ENCODE results near the gene KRT82.

KRT82 gene

DNA sequence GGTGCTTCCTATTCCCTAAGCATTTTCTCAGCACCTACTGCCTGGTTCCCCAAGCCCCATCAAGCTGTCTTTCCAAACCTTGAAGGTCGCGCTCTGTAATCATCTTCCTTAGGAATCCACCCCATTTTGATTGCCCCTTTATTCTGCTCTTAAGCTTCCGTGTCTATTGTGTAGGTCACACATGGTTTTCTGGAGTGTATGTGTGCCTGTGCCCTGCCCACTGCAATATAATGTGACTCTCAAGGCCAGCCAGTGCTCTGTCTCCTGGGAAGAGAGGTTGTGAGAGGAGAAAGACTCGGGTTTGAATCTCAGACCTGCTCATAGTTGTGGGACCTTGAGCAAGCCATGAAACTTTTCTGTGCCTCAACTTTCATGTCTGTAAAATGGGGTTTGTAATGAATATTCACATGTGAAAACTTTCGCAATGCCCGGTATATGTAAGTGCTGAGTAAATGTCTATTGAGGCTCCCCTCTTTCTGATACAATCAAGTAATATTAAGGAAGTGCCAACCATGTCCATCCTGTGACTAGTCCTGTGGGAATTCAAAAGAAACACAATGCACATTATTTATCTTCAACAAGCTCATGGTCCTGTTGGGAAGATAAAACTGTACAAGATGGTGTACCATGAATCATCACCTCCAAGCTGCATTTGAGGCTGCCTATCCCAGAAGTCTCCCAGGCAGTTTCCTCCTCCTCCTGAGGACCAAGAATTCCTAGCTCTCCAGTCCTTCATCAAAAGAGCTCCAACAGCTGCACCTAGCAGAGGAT, 28.8 kb upstream of the KRT82 start:
- no peak overlapping the region for H3K9ac ChIP-seq (ENCODE audit: low read length)
- H3K27me3 ChIP-seq (replicated peaks; ENCODE audit: control insufficient read depth, insufficient read depth, low read length): peaks cover 35% of the 10 kb centered on the region
- DNase-seq (ENCODE audit: low read depth): no peak
- no peaks in the 10 kb centered on the region for H3K4me1 ChIP-seq (ENCODE audit: control insufficient read depth, insufficient read depth, low read length)
- H3K9me3 ChIP-seq (ENCODE audit: control insufficient read depth, low read length): no peaks in the 10 kb centered on the region
- no peak overlapping the region for H3K4me3 ChIP-seq (ENCODE audit: low read length)
- no peaks in the 10 kb centered on the region for H3K36me3 ChIP-seq (ENCODE audit: control insufficient read depth, insufficient read depth, low read length, severe bottlenecking)

DNA sequence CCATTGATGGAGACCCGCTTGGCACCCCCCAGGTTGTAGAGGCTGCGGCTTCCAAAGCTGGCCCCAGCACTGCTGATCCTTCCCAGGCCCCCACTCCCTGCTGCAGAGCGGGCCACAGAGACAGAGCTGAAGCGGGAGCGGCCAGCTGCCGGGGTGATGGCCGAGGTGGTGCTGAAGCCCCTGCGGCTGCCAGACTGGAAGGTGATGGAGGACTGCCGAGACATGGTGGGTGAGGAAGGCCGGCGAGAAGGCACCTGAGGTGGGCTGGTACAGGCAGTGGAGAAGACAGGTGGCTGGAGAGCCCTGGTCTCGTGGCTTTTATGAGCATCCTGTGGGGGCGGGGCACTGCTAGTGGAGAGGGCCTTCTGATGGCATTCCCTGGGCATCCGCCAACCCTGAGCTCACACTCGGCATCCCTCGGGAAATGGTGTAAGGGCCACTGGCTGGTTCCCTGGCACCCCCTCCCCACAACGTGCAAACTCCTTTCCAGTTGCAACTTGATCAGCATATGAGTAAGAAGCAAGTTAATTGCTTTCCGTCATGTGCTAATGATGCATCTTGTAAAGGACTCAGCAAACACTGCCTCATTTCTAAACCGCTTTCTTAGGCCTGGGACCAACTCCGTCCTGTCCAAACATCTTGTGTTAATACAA, 28.1 kb upstream of the KRT82 start, which contains the start of gene KRT75:
TSS of gene KRT75 (minus strand) at position 291 of the 653 bp plus-strand sequence. CDS start at position 224, 67 bp downstream.
- Histone ChIP-seq H3K36me3 (ENCODE audit: control insufficient read depth, insufficient read depth, low read length, severe bottlenecking) (no peaks in the 10 kb centered on the region), H3K9ac (ENCODE audit: low read length) (no peak within 1 kb of the TSS), H3K4me1 (ENCODE audit: control insufficient read depth, insufficient read depth, low read length) (no peaks in the 10 kb centered on the region), H3K27me3 (replicated peaks; ENCODE audit: control insufficient read depth, insufficient read depth, low read length) (peaks cover 42% of the 10 kb centered on the region), H3K9me3 (ENCODE audit: control insufficient read depth, low read length) (no peaks in the 10 kb centered on the region), H3K4me3 (ENCODE audit: low read length) (no peak within 1 kb of the TSS)
- DNase-seq (ENCODE audit: low read depth): no peak

DNA sequence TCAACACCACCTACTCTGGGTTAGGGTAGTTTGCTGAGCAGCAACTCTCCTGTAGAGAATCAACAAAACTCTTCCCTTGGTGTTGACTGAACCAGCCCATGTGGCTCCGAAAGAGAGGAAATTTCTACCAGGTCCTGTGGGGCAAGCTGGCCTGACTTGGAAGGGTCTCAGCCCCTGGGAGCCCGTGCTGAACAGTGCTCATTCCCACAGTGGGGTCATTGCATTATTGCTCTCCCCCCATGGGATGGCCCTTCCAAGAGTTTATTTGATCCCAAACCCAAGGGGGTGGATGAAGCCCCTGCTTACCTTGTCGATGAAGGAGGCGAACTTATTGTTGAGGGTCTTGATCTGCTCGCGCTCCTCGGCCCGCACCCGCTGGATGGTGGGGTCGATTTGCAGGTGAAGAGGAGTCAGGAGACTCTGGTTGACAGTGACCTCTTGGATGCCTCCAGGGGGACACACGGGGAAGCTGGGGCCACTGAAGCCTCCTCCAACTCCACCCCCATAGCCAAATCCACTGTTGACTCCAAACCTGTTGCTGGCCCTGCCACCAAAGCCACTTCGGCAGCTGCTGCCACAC, 27.5 kb upstream of the KRT82 start:
- Histone ChIP-seq H3K9ac (ENCODE audit: low read length) (no peak overlapping the region), H3K9me3 (ENCODE audit: control insufficient read depth, low read length) (no peaks in the 10 kb centered on the region), H3K4me3 (ENCODE audit: low read length) (no peak overlapping the region), H3K27me3 (replicated peaks; ENCODE audit: control insufficient read depth, insufficient read depth, low read length) (peaks cover 46% of the 10 kb centered on the region), H3K36me3 (ENCODE audit: control insufficient read depth, insufficient read depth, low read length, severe bottlenecking) (no peaks in the 10 kb centered on the region), H3K4me1 (ENCODE audit: control insufficient read depth, insufficient read depth, low read length) (no peaks in the 10 kb centered on the region)
- DNase-seq (ENCODE audit: low read depth): no peak

DNA sequence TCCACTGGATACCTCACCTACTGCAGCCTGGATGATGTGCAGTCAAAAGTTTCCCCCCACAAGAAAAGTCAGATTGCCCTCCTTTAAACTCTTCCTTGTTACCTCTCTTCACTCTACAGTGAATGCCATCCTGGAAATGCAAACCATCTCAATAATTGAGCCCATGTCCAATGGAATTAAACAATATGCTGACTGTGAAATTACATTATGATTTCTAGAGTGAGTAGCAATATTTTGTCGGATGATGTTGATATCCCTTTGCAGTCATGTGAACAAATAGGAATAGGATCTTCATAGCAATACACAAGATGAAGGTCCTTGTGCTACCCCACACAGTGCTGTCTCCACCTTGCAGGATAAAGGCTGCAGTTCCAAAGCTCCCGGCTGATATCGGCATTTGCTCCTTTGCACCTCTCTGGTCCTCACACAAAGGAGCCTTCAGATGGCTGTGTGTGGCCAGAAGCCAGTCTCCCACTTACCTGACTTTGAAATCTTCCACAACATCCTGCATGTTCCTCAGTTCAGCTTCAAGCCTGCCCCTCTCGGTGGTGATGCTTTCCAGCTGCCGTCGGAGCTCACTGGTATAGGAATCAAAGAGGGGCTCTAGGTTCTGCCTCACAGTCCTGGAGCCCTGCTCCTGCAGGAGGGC, 26.5 kb upstream of the KRT82 start:
- no peak for DNase-seq (ENCODE audit: low read depth)
- no peak overlapping the region for H3K4me3 ChIP-seq (ENCODE audit: low read length)
- H3K9me3 ChIP-seq (ENCODE audit: control insufficient read depth, low read length): no peaks in the 10 kb centered on the region
- H3K27me3 ChIP-seq (replicated peaks; ENCODE audit: control insufficient read depth, insufficient read depth, low read length): peaks cover 51% of the 10 kb centered on the region
- no peaks in the 10 kb centered on the region for H3K4me1 ChIP-seq (ENCODE audit: control insufficient read depth, insufficient read depth, low read length)
- H3K36me3 ChIP-seq (ENCODE audit: control insufficient read depth, insufficient read depth, low read length, severe bottlenecking): no peaks in the 10 kb centered on the region
- H3K9ac ChIP-seq (ENCODE audit: low read length): no peak overlapping the region

DNA sequence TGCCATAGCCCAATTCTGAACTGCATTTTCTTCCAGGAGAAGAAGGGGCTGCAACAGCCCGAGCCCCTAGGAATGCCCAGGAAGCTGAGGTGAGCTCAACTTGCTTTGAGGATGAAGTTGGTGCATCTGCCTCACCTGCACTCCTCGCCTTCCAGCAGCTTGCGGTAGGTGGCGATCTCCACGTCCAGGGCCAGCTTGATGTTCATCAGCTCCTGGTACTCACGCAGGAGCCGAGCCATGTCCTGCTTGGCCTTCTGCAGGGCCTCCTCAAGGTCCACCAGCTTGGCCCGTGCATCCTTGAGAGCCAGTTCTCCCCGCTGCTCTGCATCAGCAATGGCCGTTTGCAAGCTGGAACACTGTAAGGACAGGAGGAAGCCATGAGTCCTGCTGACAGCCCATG, 22.0 kb upstream of the KRT82 start:
- H3K9me3 ChIP-seq (ENCODE audit: control insufficient read depth, low read length): no peaks in the 10 kb centered on the region
- H3K36me3 ChIP-seq (ENCODE audit: control insufficient read depth, insufficient read depth, low read length, severe bottlenecking): no peaks in the 10 kb centered on the region
- H3K27me3 ChIP-seq (replicated peaks; ENCODE audit: control insufficient read depth, insufficient read depth, low read length): peaks cover 55% of the 10 kb centered on the region
- H3K4me3 ChIP-seq (ENCODE audit: low read length): no peak overlapping the region
- no peak for DNase-seq (ENCODE audit: low read depth)
- no peak overlapping the region for H3K9ac ChIP-seq (ENCODE audit: low read length)
- H3K4me1 ChIP-seq (ENCODE audit: control insufficient read depth, insufficient read depth, low read length): peaks cover 6% of the 10 kb centered on the region

DNA sequence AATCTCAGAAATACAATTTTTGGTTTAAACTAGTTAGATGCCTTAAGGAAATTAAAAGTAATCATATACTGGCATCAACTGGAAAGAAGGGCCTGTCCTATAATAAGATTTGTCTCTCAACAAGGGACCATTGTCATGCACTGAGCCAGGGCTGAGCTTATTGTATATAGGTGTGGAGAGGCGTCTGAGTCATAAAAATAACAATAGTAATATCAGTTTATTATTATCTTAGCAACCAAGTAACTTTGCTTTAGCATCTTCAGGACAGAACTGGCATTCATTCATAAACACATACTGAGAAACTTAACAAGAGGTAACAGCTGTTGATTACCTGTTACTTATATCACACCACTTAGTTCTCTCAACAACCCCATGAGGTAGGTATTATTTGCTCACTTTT, 20.9 kb upstream of the KRT82 start:
- H3K36me3 ChIP-seq (ENCODE audit: control insufficient read depth, insufficient read depth, low read length, severe bottlenecking): no peaks in the 10 kb centered on the region
- H3K27me3 ChIP-seq (replicated peaks; ENCODE audit: control insufficient read depth, insufficient read depth, low read length): peaks cover 46% of the 10 kb centered on the region
- no peak overlapping the region for H3K4me3 ChIP-seq (ENCODE audit: low read length)
- H3K4me1 ChIP-seq (ENCODE audit: control insufficient read depth, insufficient read depth, low read length): peaks cover 11% of the 10 kb centered on the region
- H3K9me3 ChIP-seq (ENCODE audit: control insufficient read depth, low read length): no peaks in the 10 kb centered on the region
- H3K9ac ChIP-seq (ENCODE audit: low read length): no peak overlapping the region
- DNase-seq (ENCODE audit: low read depth): no peak

DNA sequence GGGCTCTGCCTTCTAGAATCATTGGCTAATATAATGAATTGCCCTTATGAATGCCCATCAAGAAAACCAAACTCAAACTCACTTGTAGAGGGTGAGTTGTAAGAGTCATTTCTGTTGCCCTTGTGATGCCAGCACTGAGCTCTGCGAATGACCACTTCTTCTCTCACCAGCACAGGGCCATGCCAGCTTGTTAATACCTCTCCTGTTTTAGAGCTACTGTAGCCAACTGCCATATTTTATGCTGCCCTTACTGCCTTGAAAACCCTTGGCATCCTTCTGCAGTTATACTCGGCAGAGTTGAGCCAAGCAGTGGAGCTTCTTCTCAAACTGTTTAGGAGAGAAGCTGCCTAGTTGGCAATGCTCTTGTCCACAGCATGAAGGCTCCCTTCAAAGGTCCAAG, 19.9 kb upstream of the KRT82 start:
- Histone ChIP-seq H3K4me3 (ENCODE audit: low read length) (no peak overlapping the region), H3K9ac (ENCODE audit: low read length) (no peak overlapping the region), H3K27me3 (replicated peaks; ENCODE audit: control insufficient read depth, insufficient read depth, low read length) (peaks cover 44% of the 10 kb centered on the region), H3K9me3 (ENCODE audit: control insufficient read depth, low read length) (no peaks in the 10 kb centered on the region), H3K4me1 (ENCODE audit: control insufficient read depth, insufficient read depth, low read length) (peaks cover 11% of the 10 kb centered on the region), H3K36me3 (ENCODE audit: control insufficient read depth, insufficient read depth, low read length, severe bottlenecking) (no peaks in the 10 kb centered on the region)
- no peak for DNase-seq (ENCODE audit: low read depth)

DNA sequence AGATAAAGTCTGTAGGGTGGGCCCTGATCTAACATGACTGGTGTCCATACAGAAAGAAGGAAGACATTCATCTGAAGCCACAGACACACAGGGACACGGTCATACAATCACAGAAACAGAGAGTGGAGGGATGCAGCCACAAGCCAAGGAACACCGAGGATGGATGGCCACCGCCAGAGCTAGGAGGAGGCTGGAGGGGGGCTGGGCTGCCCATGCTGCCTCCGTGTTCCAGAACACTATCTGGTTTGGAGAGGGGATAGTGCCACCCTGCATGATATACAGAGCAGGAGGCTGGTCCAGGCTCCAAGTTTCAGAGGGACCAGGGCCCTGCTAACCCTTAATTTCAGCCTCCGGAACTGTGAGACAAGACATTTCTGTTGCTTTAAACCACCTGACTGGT, 19.3 kb upstream of the KRT82 start:
- Histone ChIP-seq H3K9ac (ENCODE audit: low read length) (no peak overlapping the region), H3K4me3 (ENCODE audit: low read length) (no peak overlapping the region), H3K4me1 (ENCODE audit: control insufficient read depth, insufficient read depth, low read length) (peaks cover 11% of the 10 kb centered on the region), H3K27me3 (replicated peaks; ENCODE audit: control insufficient read depth, insufficient read depth, low read length) (peaks cover 38% of the 10 kb centered on the region), H3K9me3 (ENCODE audit: control insufficient read depth, low read length) (no peaks in the 10 kb centered on the region), H3K36me3 (ENCODE audit: control insufficient read depth, insufficient read depth, low read length, severe bottlenecking) (no peaks in the 10 kb centered on the region)
- no peak for DNase-seq (ENCODE audit: low read depth)

DNA sequence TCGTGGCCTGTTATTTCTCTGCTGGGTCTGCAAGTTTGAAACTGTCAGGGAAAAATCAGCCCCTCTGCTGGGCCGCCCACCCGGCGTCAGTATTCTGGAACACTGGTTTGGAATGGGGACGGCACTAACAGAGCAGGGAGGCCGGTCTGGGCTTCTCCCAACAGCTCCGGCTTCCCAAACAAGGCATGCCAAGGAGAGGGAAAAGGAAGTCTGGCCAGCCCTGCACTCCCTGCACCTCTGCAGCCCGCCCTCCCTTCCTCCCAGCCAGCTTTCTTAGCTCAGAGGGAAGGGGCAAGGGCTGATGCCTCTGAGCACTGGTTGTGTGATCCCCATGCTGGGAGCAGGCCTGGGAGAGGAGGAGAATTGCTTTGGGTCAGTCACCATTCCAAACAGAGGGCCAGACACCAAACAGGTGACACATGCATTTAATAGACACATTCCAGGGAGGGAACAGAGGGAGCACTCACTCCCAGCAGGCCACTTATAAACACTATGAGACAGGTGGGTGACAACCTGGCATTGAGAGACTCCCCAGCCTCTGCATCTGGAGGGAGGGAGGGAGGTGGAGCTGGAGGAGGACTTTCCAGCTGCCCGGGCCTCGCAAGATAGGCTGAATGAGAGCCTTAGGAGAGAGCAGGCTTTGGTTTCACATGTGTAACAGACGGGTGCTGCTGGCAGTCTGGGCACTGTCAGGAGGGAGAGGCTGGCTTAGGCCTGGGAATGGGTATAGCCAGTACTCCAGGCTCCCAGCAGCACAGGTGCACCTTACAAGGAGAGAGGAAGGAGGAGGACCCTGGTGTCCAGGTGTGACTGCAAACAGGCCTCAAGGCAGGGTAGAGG, 17.7 kb upstream of the KRT82 start:
- Histone ChIP-seq H3K27me3 (replicated peaks; ENCODE audit: control insufficient read depth, insufficient read depth, low read length) (peaks cover 30% of the 10 kb centered on the region), H3K4me1 (ENCODE audit: control insufficient read depth, insufficient read depth, low read length) (peaks cover 11% of the 10 kb centered on the region), H3K4me3 (ENCODE audit: low read length) (no peak overlapping the region), H3K9me3 (ENCODE audit: control insufficient read depth, low read length) (no peaks in the 10 kb centered on the region), H3K36me3 (ENCODE audit: control insufficient read depth, insufficient read depth, low read length, severe bottlenecking) (no peaks in the 10 kb centered on the region), H3K9ac (ENCODE audit: low read length) (no peak overlapping the region)
- no peak for DNase-seq (ENCODE audit: low read depth)

DNA sequence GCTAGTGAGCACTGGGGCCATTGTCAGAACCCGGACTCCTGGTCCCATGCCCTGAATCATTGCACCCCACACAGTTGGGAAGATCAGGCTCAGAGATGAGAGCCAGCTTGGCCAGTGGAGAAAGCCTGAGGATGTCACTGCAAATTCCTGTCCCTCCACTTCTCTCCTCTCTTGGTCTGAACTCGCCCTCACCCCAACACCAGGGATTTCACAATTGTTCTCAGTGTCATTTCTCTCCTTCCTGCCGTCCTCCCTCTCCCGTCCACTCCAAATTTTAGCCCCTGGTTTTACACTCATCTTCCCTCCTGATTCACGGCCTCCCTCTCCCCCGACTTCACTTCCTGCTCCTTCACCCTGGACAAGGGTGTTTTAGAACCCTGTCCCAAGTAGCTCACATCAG, 16.9 kb upstream of the KRT82 start:
- peaks cover 11% of the 10 kb centered on the region for H3K4me1 ChIP-seq (ENCODE audit: control insufficient read depth, insufficient read depth, low read length)
- no peaks in the 10 kb centered on the region for H3K9me3 ChIP-seq (ENCODE audit: control insufficient read depth, low read length)
- peaks cover 22% of the 10 kb centered on the region for H3K27me3 ChIP-seq (replicated peaks; ENCODE audit: control insufficient read depth, insufficient read depth, low read length)
- no peak overlapping the region for H3K4me3 ChIP-seq (ENCODE audit: low read length)
- no peaks in the 10 kb centered on the region for H3K36me3 ChIP-seq (ENCODE audit: control insufficient read depth, insufficient read depth, low read length, severe bottlenecking)
- DNase-seq (ENCODE audit: low read depth): no peak
- H3K9ac ChIP-seq (ENCODE audit: low read length): no peak overlapping the region

Measured in adipocyte (in vitro differentiated cells).